Nephron progenitor cell (in vitro differentiated cells): ENCODE measurements around the gene TNPO1.

ENCODE experiments used
- DNase-seq: peaks from one replicate; pipeline ENCODE4 v3.0.0; 2021
- H3K27ac Mint-ChIP-seq: 2 replicates; pipeline ENCODE4 v1.8.0; 2021; ENCODE audit warnings: mild to moderate bottlenecking, moderate library complexity, mixed read lengths
- H3K27me3 Mint-ChIP-seq: 2 replicates; pipeline ENCODE4 v1.8.0; 2021; ENCODE audit warnings: mild to moderate bottlenecking, low read depth, mixed read lengths; ENCODE audit not compliant: poor library complexity
- H3K36me3 Mint-ChIP-seq: 2 replicates; pipeline ENCODE4 v1.8.0; 2021; ENCODE audit warnings: low read depth, mixed read lengths
- H3K4me1 Mint-ChIP-seq: 2 replicates; pipeline ENCODE4 v1.8.0; 2021; ENCODE audit warnings: mixed read lengths
- H3K4me3 Mint-ChIP-seq: 2 replicates; pipeline ENCODE4 v1.8.0; 2021; ENCODE audit warnings: mild to moderate bottlenecking, moderate library complexity, mixed read lengths
- H3K9me3 Mint-ChIP-seq: 2 replicates; pipeline ENCODE4 v1.8.0; 2021; ENCODE audit warnings: mild to moderate bottlenecking, moderate library complexity, mixed read lengths
- CTCF ChIP-seq: fragments of 200-600 bp; sonication (generic); IDR thresholded peaks from 2 replicates; pipeline ENCODE4 v1.5.0; 2021; ENCODE audit warnings: antibody characterized with exemption

TNPO1 gene

GRCh38 chr5:72814864-72815263, 1.6 kb upstream of the TNPO1 start:
- Mint-ChIP-seq H3K4me3 (peak overlapping the region; percentile 99), H3K27me3 (no peaks in the 10 kb centered on the region), H3K36me3 (peaks cover 16% of the 10 kb centered on the region), H3K4me1 (peaks cover 29% of the 10 kb centered on the region), H3K9me3 (peaks cover 22% of the 10 kb centered on the region), H3K27ac (peak overlapping the region; percentile 72)
- TF ChIP-seq CTCF = no peak
- no peak for DNase-seq

- TF ChIP-seq CTCF = no peak
- Mint-ChIP-seq H3K4me3 (peak overlapping the region; percentile 99), H3K36me3 (peaks cover 17% of the 10 kb centered on the region), H3K4me1 (peaks cover 29% of the 10 kb centered on the region), H3K27ac (peak overlapping the region; percentile 96), H3K27me3 (no peaks in the 10 kb centered on the region), H3K9me3 (peaks cover 22% of the 10 kb centered on the region)
- DNase-seq = no peak
Observed at GRCh38 chr5:72815580-72816283, 729 bp upstream of the TNPO1 start.

GRCh38 chr5:72817076-72817481, 618 bp downstream of the TNPO1 start:
- Mint-ChIP-seq H3K36me3 (peaks cover 24% of the 10 kb centered on the region), H3K9me3 (peaks cover 10% of the 10 kb centered on the region), H3K4me3 (peak overlapping the region; percentile 99), H3K27me3 (no peaks in the 10 kb centered on the region), H3K27ac (peak overlapping the region; percentile 100), H3K4me1 (peaks cover 43% of the 10 kb centered on the region)
- no peak for DNase-seq
- TF ChIP-seq CTCF = no peak

GRCh38 chr5:72817671-72818266, 1.3 kb downstream of the TNPO1 start:
- Mint-ChIP-seq H3K4me3 (peak overlapping the region; percentile 99), H3K36me3 (peaks cover 19% of the 10 kb centered on the region), H3K27me3 (no peaks in the 10 kb centered on the region), H3K4me1 (peaks cover 44% of the 10 kb centered on the region), H3K27ac (peak overlapping the region; percentile 100), H3K9me3 (peaks cover 3% of the 10 kb centered on the region)
- no peak for TF ChIP-seq CTCF
- DNase-seq = no peak

DNA sequence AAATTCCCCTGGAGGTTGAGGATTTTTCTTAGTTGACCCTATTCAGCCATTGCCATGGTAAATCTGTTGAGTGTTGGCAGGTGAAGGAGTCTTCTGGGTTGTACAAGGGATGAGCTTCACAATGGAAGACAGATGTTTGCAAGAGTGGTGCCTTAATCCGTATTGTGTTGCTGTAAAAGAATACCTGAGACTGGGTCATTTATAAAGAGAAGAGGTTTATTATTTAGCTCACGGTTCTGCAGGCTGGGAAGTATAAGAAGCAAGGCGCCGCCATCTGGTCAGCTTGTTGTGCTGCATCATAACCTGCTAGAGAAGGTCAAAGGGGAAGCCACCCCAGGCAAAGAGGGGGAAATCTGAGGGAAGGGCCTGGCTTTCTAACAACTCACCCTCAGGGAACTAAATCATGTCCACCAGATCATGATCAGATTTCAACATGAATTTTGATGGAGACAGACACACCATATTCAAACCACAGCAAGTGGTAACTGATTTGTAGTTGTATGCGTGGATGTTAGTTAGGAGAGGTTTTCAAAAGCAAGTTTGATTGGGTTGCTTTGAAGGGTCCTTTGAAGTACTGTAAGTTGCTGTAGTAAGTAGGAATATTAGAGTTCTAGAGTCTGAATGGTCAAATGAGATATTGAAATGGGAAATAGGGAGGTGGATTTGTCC, 2.5 kb downstream of the TNPO1 start:
- Mint-ChIP-seq H3K27ac (peak overlapping the region; percentile 53), H3K4me1 (peaks cover 41% of the 10 kb centered on the region), H3K9me3 (no peaks in the 10 kb centered on the region), H3K27me3 (no peaks in the 10 kb centered on the region), H3K4me3 (peak overlapping the region; percentile 99), H3K36me3 (peaks cover 19% of the 10 kb centered on the region)
- DNase-seq = peak; percentile 60
- peak; percentile 57 for TF ChIP-seq CTCF
